ENCODE measurements around the gene WDR17. TPM values are rescaled to one million over a fixed set of nuclear protein-coding genes. Genes with fewer than 3 reads are reported as not detected.

The WDR17 gene
- under 1 TPM in 5 of 6 experiments, not detected in 1; 0.12 to 0.49 (median 0.18) TPM for total RNA-seq
- long read RNA-seq: 0 reads

DNA sequence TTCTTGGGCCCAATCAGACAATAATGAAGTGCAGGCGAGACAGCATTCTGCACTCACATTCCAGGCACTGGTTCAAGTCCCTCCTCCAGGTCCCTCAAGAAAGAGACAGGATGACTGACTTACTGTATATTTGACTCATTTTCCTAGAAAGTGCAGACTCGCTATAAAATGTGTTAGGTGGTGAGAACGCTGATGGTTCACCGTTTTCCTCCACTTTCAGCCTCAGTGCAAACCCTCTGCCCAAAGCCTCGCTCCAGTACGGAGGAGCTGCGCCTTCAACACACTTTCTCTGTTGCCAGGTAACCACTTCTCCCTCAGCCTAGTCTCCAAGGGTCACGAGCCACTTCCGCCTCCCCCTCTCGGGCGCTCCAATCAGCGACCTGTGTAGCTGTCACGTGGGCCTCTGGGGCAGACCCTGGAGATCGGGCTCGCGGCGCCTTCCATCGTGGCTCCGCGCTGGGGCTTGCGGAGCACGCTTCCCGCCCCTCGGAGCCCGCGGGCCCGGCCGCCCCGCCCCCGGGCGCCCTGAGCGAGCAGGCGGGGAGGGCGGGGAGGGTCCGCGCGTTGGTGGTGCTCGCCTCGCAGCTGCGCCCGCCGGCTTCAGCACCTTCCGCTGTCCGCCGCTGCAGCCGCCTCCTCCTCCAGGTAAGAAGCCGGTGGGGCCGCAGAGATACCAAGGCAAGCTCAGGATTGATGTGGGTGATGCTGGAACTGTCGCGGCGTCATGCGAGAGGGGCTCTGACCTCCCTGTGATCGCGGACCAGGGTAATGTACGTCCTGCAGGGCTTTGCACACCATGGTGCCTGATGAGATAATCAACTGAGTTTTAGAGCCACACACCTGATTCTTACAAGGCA lies at the start of gene WDR17:
Gene WDR17, plus strand, starts transcription at position 407 of the 857 bp plus-strand sequence. CDS start 45,740 bp downstream, outside the sequence.
- Histone ChIP-seq H3K9me3 (no peaks in the 10 kb centered on the region), H3K4me1 (peaks cover 0 to 7% (median 0%) of the 10 kb centered on the region in 4 donors), H3K4me3 (peak within 1 kb of the TSS; percentile 36 to 51 (median 38)), H3K27ac (no peak within 1 kb of the TSS), H3K27me3 (peaks cover 0 to 6% of the 10 kb centered on the region in 2 donors), H3K36me3 (no peaks in the 10 kb centered on the region)
- ATAC-seq (peak; percentile 90 to 96 (median 94)), DNase-seq (peak; percentile 68 to 78 (median 73))
- 2% methylated on average over 15 of the region's 55 CpGs for WGBS (ENCODE audit: insufficient coverage, low coverage, low lambda C conversion rate, missing lambda C conversion rate)
- intact Hi-C loops (cut with DNase I): no loop called here
- TF ChIP-seq CTCF (IDR thresholded peaks at IDR 0.05) (no peak), POLR2A (IDR thresholded peaks at IDR 0.05) (no peak)

- Histone ChIP-seq H3K36me3 (no peaks in the 10 kb centered on the region), H3K27ac (no peak overlapping the region), H3K9me3 (no peaks in the 10 kb centered on the region), H3K4me1 (no peaks in the 10 kb centered on the region), H3K27me3 (no peaks in the 10 kb centered on the region), H3K4me3 (no peak overlapping the region)
- no peak for DNase-seq
- WGBS (ENCODE audit: insufficient coverage, low coverage, low lambda C conversion rate, missing lambda C conversion rate): 43% methylated on average over 4 of the region's 4 CpGs
- TF ChIP-seq POLR2A (IDR thresholded peaks at IDR 0.05) (no peak), CTCF (IDR thresholded peaks at IDR 0.05) (no peak)
- ATAC-seq: no peak
- intact Hi-C loops (cut with DNase I): no loop called here
These were observed 49.0 kb upstream of the WDR17 start for GRCh38 chr4:176016601-176017000.

DNA sequence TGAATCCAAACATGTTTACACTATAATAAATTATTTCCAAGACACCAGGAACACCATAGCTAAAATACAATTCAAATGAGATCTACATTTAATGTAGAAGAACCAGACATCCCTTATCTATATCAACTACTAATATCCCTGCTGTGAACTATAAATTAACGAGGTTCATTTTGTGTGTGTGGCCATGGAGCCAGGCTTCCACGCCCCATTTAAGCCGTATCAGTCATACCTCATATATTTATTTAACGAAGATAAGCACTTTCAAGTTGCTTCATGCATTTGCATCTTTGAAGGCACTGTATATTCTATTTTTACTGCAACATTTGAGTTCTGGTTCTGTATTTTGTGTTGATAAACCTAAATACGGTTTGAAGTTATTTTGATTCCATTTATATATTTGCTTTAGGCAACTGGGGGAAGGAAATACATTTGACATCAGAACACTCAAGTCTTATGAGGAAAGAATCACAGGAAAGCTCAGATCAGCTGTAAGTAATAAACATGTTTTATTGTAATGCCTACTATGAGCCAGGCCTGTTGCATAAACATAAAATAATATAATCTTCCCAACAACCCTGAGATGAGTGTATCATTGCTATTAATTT lies 45.1 kb upstream of the WDR17 start:
- Histone ChIP-seq H3K27me3 (no peaks in the 10 kb centered on the region), H3K36me3 (no peaks in the 10 kb centered on the region), H3K27ac (no peak overlapping the region), H3K4me1 (no peaks in the 10 kb centered on the region), H3K4me3 (no peak overlapping the region), H3K9me3 (no peaks in the 10 kb centered on the region)
- WGBS (ENCODE audit: insufficient coverage, low coverage, low lambda C conversion rate, missing lambda C conversion rate): 26% methylated on average over 5 of the region's 5 CpGs
- ATAC-seq (no peak), DNase-seq (no peak)
- no peak for TF ChIP-seq CTCF (IDR thresholded peaks at IDR 0.05)
- no peak for TF ChIP-seq POLR2A (IDR thresholded peaks at IDR 0.05)
- intact Hi-C loops (cut with DNase I): no loop called here

GRCh38 chr4:176030391-176030790 lies 35.2 kb upstream of the WDR17 start:
- Histone ChIP-seq H3K4me3 (no peak overlapping the region), H3K27me3 (no peaks in the 10 kb centered on the region), H3K27ac (no peak overlapping the region), H3K4me1 (no peaks in the 10 kb centered on the region), H3K36me3 (no peaks in the 10 kb centered on the region), H3K9me3 (no peaks in the 10 kb centered on the region)
- intact Hi-C loops (cut with DNase I): no loop called here
- 67% methylated on average over 2 of the region's 2 CpGs for WGBS (ENCODE audit: insufficient coverage, low coverage, low lambda C conversion rate, missing lambda C conversion rate)
- DNase-seq: no peak
- TF ChIP-seq CTCF (IDR thresholded peaks at IDR 0.05) (no peak), POLR2A (IDR thresholded peaks at IDR 0.05) (no peak)
- no peak for ATAC-seq
